ENCODE measurements around the gene TTC33.

DNA sequence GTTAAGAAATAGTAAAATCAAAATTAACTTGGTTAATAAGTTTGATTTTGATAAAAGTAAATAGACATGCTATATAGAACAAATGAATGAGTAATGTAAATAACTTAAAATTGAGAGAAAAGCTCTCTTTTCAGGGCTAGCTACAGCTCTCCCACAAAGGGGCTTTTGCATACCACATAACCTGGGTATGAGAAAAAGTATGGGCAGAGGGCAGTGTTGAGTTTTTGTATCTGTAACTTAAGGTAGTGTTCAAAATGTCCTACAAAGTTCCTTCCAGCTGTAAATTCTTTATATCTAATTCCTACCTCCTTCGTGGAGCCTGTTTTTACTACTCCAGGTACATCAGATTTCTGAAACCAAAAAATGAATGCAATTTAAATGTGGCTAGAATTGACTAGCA is 18.9 kb upstream of the TTC33 start:
- TF ChIP-seq, protein P1, sequence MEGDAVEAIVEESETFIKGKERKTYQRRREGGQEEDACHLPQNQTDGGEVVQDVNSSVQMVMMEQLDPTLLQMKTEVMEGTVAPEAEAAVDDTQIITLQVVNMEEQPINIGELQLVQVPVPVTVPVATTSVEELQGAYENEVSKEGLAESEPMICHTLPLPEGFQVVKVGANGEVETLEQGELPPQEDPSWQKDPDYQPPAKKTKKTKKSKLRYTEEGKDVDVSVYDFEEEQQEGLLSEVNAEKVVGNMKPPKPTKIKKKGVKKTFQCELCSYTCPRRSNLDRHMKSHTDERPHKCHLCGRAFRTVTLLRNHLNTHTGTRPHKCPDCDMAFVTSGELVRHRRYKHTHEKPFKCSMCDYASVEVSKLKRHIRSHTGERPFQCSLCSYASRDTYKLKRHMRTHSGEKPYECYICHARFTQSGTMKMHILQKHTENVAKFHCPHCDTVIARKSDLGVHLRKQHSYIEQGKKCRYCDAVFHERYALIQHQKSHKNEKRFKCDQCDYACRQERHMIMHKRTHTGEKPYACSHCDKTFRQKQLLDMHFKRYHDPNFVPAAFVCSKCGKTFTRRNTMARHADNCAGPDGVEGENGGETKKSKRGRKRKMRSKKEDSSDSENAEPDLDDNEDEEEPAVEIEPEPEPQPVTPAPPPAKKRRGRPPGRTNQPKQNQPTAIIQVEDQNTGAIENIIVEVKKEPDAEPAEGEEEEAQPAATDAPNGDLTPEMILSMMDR (conservative IDR thresholded peaks at IDR 0.05; ENCODE audit: low read length): peak; percentile 34
- TF ChIP-seq EZH2phosphoT487 (IDR thresholded peaks at IDR 0.05; ENCODE audit: borderline replicate concordance): no peak
